Urothelium cell line (cell line): ENCODE measurements around the gene SMIM36.
"Not testable (repeated sequence)": the region's sequence is repeated elsewhere in the genome, so short reads cannot be mapped to it uniquely, and the experiment has no call there.

Experiments
- DNase-seq: peaks from one replicate; pipeline ENCODE4 v3.0.0; 2011; ENCODE audit warnings: low spot score, mixed read lengths
- FAIRE-seq: peaks from 2 replicates; lab custom pipeline; 2011; peaks lifted over from hg19 to GRCh38; lab: Jason Lieb, UNC

Gene SMIM36

DNA sequence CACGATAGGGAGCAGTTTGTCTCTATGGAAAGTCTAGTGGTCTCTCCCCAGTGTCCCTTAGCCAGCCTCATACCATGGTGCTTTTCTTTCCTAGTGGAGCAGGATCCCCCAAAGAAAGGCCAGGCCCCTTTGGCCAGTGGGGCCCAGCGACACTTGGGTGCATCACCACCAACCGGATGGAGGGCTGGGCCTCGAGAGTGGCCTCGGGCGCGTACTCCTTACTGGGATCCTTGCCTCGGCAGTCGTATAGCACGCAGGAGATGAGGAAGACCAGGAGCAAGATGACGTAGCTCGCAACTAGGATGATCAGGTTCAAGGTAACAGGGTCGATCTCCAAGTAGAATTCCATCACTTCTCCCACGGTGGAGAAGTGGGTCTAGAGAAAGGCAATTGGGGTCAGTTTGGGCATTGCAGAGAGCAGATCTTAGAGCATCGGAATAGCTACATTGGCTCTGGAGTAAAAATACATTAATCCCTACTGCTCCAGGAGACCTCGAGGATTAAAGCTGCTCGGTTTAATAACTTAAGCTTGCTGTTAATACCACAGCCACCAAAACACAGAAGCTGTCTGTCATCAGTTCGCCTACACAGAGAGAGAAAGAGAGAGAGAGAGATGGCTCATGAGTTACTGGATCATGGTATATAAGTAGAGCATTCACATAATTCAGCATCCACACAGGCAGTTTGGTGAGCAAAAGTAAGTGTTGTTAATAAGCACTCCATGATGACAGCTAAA lies at the start of gene SMIM36:
Gene SMIM36 (minus strand): TSS at position 467 of the 736 bp plus-strand sequence.
- FAIRE-seq = no peak

DNA sequence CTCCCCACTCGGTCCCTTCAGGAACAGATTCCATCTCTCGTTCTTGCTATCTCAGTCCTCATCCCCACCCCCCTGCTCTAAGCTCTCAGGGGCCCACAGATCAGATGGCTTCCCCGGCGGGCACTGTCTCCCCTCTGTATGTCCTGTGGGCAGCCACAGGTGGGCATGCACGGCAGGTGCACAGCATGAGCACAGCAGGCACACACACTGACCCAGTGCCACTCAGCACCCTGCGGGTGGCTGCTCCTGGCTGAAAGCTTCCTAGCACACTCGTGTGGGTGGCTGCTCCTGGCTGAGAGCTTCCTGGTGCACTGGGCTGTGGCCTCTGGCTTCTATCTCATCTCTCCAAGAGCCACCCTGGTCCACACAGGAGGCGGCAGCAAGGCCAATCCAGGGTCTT lies 44.5 kb upstream of the SMIM36 start:
- FAIRE-seq (no peak), DNase-seq (no peak)

More for the DNA sequence above, at the start of gene SMIM36:
- no peak for DNase-seq

DNA sequence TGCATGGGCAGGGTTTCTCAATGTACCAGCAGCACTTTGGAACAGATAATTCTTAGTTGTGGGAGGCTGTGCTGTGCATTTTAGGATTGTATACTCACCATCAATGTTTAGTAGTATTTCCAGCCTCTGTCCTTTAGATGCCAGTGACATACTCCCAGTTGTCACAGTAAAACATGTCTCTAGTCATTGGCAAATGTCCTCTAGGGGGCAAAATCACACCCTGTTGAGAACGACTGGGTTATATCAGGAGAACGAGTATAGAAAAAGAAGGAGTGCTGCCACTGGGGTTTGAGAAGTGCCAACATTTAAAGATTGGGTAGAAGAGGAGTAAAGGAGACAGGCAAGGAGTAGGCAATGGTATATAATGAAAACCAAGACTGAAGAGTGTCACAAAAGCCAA lies 37.9 kb upstream of the SMIM36 start:
- FAIRE-seq (peak; percentile 32), DNase-seq (no peak)

DNA sequence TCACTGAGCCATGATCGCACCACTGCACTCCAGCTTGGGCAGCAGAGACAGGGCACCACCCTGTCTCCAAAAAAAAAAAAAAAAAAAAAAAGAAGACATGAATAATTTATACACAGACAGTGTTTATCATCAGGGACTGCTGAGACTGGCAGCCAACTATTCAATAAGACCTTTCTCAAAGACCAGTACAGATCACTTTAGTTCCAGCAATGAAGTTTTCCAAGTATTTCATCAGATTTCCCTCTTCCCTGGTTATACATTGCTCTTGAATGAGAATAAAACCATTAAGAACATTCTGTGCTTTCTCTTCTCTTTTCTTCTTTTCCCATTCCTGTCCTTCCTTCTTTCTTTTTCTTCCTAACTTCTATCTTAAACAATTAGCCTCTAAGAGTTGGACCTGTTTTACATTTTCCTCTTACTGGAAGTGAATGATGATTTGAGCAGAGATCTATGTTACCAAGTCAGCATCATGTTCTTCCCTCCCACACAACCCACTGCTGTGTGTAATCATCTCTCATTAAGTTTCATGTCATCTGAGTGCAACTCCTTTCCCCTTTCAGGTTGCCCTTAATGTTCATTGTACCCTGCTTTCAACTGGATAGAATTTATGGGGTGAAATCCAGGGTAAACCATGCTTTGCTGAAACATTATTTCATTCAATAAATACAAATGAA lies 35.9 kb upstream of the SMIM36 start:
- DNase-seq (no peak), FAIRE-seq (no peak)

DNA sequence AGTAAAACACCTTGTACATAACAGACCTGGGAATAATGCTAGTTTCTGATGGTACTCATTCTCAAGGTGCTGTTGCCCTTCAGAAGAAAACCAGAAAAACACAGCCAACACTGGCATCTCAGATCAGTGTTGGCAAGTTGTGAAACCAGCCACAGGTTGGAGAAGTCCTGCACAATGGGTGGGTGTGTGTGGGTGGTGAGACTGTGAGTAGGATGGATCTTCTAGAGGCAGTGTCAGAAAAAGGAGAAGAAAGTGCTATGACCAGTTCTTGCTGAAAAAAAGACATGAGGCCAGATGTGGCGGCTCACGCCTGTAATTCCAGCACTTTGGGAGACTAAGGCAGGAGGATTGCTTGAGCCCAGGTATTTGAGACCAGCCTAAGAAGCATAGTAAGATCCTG lies 35.2 kb upstream of the SMIM36 start:
- DNase-seq (no peak), FAIRE-seq (no peak)

DNA sequence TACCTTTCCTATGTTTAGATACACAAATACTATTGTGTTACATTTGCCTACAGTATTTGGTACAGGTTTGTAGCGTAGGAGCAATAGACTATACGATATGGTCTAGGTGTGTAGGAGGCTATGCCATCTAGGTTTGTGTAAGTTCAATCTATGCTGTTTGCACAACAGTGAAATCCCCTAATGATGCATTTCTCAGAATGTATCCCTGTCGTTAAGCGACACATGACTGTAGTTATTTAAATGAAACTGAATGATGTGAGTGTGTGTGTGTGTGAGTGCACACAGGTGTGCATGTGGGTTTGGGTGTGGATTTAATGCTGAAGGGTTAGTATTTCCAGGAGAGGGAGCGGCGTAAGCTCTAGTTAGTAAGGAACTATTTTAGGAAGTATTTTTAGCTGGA lies 34.6 kb upstream of the SMIM36 start:
- FAIRE-seq (peak; percentile 32), DNase-seq (no peak)

DNA sequence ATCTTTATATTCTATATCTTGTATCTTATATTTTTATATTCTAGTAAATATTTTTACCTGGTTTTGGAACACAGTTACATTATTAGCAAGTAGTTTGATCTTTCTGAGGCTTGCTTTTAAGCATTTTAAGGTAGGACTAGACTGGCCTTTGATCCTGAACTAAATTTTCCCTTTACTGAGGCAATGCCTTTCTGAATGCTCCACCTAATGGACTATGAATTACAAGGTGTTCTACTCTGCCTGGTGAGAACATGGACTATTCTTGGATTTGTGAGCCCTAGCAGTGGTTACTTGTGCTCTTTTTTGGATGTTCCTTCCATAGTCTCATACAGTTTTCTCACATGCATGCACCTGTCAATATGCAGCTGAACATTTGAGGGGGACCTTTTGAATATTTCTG lies 32.5 kb upstream of the SMIM36 start:
- FAIRE-seq = no peak
- DNase-seq = no peak

DNA sequence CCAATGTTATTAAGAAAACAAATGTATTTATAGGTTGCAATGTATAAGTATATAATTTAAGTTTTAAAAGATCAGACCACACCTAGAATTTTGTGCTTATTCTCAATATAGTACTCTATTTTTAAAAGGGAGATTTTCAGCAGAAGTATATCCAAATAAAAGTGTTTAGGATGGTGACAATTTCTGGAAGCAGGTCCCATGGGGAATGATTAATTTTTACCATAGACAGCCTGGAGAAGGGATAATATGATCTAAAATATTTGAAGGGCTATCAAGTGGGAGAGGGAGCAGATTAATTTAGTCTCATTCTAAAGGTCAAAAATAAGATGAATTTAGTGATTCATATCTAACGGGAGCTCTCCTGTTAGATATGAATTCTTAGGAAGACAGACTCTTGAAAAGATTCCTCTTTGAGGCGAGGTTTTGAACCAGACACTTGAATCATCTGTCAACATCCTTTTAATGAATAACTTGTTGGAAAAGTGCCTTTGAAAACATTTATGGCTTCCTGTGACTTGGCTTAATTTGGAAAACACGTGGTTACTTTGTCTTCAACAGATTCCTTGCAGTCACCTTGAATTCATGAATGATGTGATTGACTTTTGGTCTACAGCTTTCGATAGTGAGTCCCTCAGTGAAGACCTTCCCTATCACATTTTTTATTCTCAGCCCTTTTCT lies 29.3 kb upstream of the SMIM36 start:
- DNase-seq (peak; percentile 7), FAIRE-seq (no peak)

DNA sequence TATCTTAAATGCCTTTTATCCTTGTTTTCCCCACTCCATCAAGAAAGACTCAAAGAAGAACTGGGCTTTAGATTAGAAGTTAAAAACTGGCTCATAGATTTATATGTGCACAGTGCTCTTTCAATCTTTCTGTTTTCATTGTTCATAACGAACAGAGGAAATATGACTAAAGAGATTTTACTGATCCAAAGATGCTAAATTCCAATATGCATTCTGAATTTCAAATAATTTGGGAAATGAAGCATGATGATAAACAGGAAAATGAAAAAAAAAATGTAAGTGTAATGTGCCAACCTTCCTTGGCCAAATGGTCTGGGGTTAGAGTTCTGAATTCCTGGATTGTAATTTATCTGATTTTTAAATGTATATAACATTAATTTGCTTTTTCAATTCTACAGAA lies 25.0 kb upstream of the SMIM36 start:
- DNase-seq (no peak), FAIRE-seq (no peak)

DNA sequence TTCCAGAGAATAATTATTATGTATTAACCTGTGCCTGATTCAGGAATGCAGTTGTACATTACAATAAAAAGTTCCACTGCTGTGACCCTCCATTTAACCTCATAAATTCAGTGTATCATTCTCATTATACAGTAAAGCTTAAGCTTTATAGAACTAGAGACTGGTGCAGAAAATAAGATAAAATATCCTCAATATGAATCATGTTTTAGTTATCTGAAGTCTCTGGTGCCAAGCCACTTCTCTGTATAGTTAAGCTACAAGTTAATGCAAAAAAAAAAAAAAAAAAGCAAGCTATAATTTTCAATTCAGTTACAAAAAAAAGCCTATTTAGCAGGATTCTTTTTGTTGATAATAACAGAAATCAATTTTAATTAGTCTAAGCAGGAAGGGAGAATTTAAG lies 22.4 kb upstream of the SMIM36 start:
- no peak for DNase-seq
- FAIRE-seq = no peak

DNA sequence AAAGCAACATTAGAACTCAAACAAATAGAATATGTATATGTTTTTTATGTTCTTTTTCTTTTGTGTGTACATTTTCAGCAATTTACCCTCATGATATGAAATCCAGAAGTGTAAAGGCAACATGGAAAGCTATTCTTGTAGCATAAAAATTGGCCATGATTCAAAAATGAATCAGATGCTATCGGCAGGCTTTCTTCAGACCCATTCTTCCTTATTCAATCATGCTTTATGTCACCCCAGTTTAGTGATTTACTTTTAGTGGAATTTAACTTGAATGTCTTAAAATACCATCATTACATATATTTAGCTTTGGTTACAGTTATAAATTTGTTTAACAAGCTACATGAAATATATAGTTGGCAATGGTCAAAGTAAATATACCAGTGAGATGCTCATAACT lies 21.4 kb upstream of the SMIM36 start:
- FAIRE-seq = no peak
- DNase-seq = no peak

DNA sequence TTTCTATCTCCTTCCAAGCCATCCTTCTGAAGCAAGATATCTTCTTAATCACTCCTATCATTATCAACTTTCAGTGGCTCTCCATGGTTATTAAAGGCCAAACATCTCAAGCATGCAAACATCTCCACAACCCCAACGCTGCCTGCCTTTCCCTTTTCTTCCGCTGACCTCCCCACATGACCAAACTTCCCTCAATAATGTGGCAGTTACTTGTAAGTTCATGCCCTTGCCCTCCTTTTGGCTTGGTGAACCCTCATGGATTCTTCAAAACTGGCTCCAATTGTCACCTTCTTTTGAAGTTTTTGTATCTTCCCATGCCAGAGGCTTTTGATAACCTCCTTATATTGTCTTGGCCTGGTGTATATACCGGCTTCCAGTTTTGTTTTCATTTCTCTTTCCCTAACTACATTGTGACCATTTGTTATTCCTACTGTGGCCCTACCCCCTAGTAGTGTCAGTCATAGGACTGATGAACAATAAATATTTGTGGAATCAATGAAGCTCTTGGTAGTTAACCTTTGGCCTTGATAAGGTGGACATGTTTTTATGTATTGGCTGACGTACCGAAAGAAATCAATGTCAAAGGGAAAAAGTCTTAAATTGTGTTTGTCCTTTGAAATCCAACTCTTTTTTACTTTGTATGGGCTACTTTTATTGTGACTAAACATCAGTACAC lies 19.9 kb upstream of the SMIM36 start:
- FAIRE-seq = no peak
- no peak for DNase-seq

DNA sequence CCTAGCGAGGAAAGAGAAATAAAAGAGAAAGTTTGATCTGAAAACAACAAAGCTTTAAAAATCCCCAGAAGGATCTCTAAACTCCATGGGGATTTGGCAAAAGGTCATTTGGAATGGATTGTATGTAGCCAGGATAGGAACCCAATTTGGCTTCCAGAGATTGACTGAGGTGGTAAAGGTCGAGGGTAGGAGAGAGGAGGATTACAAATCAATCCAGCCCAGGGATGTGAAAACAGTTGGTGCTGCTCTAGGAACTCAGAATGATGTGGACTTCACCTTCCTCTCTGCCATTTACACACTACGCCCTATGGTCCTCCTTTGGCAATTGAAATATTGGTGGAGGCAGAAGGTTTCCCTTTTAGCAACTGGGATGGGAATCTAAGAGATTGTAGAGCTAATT lies 18.8 kb upstream of the SMIM36 start:
- no peak for FAIRE-seq

DNA sequence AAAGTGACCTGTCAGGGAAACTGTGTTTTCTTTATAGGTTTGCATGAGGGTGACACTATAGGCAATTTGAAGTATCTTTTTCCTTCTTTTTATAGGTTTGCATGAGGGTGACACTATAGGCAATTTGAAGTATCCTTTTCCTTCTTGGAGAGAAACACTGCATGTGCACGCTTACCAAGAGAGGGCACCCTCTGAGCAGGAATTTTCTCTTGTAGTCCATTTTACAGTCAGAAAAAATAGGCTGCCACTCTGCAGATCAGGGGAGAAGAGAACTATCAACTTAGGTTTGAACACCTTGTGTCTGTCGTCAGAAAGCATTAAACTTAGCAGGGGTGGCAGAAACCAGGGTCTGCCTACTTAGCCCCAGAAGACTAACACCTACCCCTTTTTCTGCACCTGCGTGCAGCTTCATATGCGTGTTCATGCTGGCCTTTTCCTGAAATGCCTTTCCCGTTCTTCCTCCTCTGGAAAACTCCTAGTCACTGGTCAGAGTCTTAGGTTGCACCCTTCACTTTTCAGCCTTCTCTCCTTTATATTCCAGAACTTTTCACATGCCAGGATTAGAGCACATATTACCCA lies 16.4 kb upstream of the SMIM36 start:
- peak; percentile 31 for DNase-seq
- FAIRE-seq = no peak

More for the DNA sequence above, 18.8 kb upstream of the SMIM36 start:
- DNase-seq = no peak

DNA sequence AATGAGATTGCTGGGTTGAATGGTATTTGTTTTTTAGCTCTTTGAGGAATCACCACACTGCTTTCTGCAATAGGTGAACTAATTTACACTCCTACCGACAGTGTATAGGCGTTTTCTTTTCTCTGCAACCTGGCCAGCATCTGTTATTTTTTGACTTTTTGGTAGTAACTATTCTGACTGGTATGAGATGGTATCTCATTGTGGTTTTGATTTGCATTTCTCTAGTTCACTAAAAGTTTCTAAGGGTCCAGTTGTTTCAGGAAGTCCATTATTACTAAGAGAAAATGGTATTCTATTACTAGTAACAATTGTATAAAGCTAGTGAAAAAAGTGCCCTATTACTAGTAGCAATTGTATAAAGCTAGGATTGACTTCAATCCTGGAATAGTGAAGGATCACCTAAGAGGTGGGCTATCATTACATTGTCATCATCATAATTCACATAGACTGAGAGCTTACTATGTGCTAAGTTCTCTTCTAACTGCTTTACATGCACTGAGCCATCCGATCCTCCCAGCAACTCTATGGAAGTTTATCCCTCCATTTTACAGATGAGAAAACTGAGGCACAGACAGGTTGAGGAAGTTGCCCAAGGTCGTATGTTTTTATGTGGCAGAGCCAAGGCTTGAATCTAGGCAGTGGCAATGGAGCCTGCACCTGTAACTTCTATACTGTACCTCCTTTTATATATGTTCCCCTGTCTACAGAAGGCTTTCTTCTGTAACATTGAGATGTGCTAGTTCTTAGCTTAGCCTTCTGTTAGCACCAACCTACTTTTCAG lies 13.4 kb upstream of the SMIM36 start:
- no peak for FAIRE-seq
- DNase-seq = no peak

DNA sequence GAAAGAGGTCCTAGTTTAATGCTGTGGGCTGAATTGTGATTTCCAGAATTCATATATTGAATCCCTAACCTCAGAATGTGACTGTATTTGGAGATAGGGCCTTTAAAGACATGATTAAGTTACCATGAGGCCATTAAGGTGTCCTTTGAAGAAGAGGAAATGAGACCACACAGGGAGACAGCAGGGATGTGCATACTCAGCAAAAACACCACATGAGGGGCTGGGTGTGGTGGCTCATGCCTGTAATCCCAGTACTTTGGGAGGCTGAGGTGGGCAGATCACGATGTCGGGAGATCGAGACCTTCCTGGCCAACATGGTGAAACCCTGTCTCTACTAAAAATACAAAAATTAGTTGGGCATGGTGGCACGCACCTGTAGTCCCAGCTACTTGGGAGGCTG lies 11.8 kb upstream of the SMIM36 start:
- not testable (repeated sequence) for FAIRE-seq, DNase-seq

DNA sequence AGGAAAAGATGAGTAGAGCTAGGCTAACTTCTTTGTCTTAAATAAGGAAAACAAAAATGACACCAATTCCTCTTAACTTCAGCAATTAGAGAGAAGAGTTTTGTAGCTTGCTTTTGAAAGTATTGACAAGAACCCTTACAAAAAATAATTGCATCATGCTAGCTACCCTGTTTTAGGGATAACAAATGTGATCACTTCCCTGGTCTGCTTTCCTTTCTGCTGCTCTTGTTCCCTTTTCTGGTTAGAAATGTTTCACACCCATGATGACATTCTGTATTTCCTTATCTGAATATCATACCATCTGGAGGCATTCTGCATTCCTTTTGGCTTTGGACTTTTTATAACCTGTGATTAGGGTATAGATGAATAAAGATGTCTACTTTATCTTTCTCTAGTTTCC lies 9.9 kb upstream of the SMIM36 start:
- FAIRE-seq = no peak

DNA sequence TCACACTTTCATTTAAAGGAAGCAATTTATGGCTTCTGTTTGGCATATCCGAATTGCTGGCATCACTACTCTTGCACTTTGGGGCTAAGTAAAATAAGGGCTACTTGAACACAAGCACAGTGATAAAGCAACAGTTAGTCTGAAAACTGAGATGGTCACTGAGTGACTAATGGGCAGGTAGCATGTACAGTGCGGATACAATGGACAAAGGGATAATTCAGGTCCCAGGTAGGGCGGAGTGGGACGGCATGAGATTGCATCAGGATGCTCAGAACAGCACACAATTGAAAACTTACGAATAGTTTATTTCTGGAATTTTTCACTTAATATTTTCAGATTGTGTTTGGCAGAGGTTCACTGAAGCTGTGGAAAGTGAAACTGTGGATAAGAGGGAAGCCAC lies 9.2 kb upstream of the SMIM36 start:
- FAIRE-seq (no peak), DNase-seq (no peak)

More for the DNA sequence above, 9.9 kb upstream of the SMIM36 start:
- no peak for DNase-seq

DNA sequence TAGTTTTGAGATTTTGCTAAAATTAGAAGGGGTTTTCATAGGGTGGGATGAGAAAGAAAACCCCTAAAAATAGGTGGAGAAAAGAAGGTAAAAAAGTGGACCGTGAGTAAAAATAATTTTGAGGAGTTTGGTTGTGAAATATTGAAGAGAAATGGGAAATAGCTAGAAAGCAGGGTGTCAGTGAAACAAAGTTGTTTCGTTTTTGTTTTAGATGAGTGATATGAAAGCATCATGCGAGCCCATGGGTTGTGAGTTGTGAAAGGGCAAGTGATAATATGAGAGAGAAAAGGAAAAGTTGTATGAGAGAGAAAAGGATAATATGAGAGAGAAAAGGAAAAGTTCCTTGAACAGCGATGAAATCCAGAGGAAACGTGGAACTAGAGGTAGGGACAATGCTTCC lies 7.3 kb upstream of the SMIM36 start:
- FAIRE-seq (no peak), DNase-seq (no peak)

DNA sequence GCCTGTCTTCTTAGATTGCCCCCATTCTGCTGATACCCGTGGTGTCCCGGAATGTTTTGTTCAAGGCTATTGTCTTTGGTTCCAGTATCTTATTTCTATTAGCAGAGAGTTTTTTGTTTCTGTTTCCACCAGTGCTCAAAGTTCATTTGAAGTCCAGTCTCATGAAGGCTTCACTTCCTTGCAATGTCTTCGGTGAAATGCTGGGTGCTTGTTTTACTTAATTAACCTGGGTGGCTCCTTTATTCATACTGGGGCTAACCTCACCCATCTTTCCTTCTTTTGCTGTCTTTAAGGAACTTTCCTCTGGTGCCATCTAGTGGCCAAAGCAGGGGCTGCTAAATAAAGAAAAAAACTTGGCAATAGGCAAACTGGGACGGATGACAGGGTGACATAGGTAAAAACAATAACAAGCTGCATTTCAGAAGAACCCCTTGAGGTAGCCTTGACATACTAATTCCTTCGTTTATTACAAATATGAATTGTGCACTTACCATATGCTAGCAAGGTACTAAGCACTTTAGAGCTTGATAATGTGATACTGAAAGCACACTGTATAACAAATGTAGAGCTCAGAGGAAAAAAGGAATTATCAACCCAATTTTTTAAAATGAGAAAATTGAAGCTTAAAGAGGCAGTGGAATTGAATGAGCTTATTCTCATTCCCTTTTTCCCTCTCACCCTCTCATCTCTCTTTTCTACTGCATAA lies 2.8 kb upstream of the SMIM36 start:
- DNase-seq = peak; percentile 52
- no peak for FAIRE-seq
